Vagina (tissue), 2 donors: Measurements from ENCODE around the gene GLDC. TPM values are rescaled to one million over a fixed set of nuclear protein-coding genes. Genes with fewer than 3 reads are reported as not detected.

Experiments
- DNase-seq, 2 donors: peaks; one replicate each; pipeline ENCODE4 v3.0.0-alpha.2; 2017; ENCODE audit errors: extremely low spot score in 2 of 2
- H3K27ac ChIP-seq: fragments of 200-600 bp; sonication (generic); one replicate; pipeline ENCODE4 v1.5.1; 2019
- H3K27me3 ChIP-seq: fragments of 200-600 bp; sonication (generic); one replicate; pipeline ENCODE4 v1.5.1; 2019
- H3K36me3 ChIP-seq, 2 donors: fragments of 200-600 bp; sonication (generic); one replicate each; pipeline ENCODE4 v1.5.1; 2017 to 2019
- H3K4me1 ChIP-seq: fragments of 200-600 bp; sonication (generic); one replicate; pipeline ENCODE4 v1.5.1; 2019
- H3K4me3 ChIP-seq, 2 donors: fragments of 200-600 bp; sonication (generic); 1 replicate in 1 of 2; 2 replicates in 1 of 2; pipeline ENCODE4 v1.5.1; 2016 to 2019
- H3K9me3 ChIP-seq: fragments of 200-600 bp; sonication (generic); one replicate; pipeline ENCODE4 v1.5.1; 2019
- POLR2A ChIP-seq, 2 donors: fragments of 450-650 bp; IDR thresholded peaks; one replicate each; pipeline ENCODE4 v1.6.1; 2017; ENCODE audit warnings: antibody characterized with exemption in 2 of 2, mild to moderate bottlenecking in 2 of 2, moderate library complexity in 2 of 2
- POLR2AphosphoS5 ChIP-seq, 2 donors: sonication (generic); formaldehyde crosslinking; IDR thresholded peaks; one replicate each; pipeline ENCODE4 v1.9.0; 2017; ENCODE audit warnings: antibody characterized with exemption in 2 of 2, mild to moderate bottlenecking in 2 of 2, low read depth in 1 of 2; ENCODE audit not compliant: insufficient read depth in 1 of 2
- intact Hi-C: fragments of 100-400 bp; cut with DNase I; formaldehyde crosslinking; loops from one replicate; pipeline ENCODE4 v1.15.1; 2023
- total RNA-seq: library from RNA; depleted of rRNA; stranded (reverse); fragments of >200 nt; gene quantifications from one replicate; pipeline ENCODE4 v1.2.3, GENCODE V29; 2016
- TF ChIP-seq, protein P1 (sequence below), 3 experiments: fragments of 450-650 bp in 2 of 3; fragments of 200-600 bp in 1 of 3; sonication (generic) in 1 of 3; IDR thresholded peaks; one replicate each; pipeline ENCODE4 v1.5.1; 2017 to 2019; ENCODE audit warnings: antibody characterized with exemption in 3 of 3, mild to moderate bottlenecking in 2 of 3, moderate library complexity in 2 of 3

Gene GLDC
- total RNA-seq, 1 donor from 2014 or later, result 0.49 TPM

- no peaks in the 10 kb centered on the region for H3K27me3 ChIP-seq
- H3K27ac ChIP-seq, result no peak overlapping the region
- H3K9me3 ChIP-seq, result no peaks in the 10 kb centered on the region
- no peak overlapping the region for H3K4me3 ChIP-seq
- no peak for TF ChIP-seq POLR2A (IDR thresholded peaks at IDR 0.05)
- TF ChIP-seq POLR2AphosphoS5 (IDR thresholded peaks at IDR 0.05; ENCODE audit: insufficient read depth in 1 of 2, low read depth in 1 of 2), result no peak
- TF ChIP-seq, protein P1, sequence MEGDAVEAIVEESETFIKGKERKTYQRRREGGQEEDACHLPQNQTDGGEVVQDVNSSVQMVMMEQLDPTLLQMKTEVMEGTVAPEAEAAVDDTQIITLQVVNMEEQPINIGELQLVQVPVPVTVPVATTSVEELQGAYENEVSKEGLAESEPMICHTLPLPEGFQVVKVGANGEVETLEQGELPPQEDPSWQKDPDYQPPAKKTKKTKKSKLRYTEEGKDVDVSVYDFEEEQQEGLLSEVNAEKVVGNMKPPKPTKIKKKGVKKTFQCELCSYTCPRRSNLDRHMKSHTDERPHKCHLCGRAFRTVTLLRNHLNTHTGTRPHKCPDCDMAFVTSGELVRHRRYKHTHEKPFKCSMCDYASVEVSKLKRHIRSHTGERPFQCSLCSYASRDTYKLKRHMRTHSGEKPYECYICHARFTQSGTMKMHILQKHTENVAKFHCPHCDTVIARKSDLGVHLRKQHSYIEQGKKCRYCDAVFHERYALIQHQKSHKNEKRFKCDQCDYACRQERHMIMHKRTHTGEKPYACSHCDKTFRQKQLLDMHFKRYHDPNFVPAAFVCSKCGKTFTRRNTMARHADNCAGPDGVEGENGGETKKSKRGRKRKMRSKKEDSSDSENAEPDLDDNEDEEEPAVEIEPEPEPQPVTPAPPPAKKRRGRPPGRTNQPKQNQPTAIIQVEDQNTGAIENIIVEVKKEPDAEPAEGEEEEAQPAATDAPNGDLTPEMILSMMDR (IDR thresholded peaks at IDR 0.05), result no peak
- no peak for DNase-seq
- peaks cover 5% of the 10 kb centered on the region for H3K4me1 ChIP-seq
- intact Hi-C loops, result no loop called here
- H3K36me3 ChIP-seq, result no peaks in the 10 kb centered on the region
Observed at GRCh38 chr9:6552498-6553121, 92.9 kb downstream of the GLDC start.

GRCh38 chr9:6552033-6552432, 93.5 kb downstream of the GLDC start:
- no peak overlapping the region for H3K27ac ChIP-seq
- TF ChIP-seq POLR2AphosphoS5 (IDR thresholded peaks at IDR 0.05; ENCODE audit: insufficient read depth in 1 of 2, low read depth in 1 of 2), result no peak
- no peak for TF ChIP-seq POLR2A (IDR thresholded peaks at IDR 0.05)
- TF ChIP-seq, protein P1 (IDR thresholded peaks at IDR 0.05), result no peak
- DNase-seq, result no peak
- no peak overlapping the region for H3K4me3 ChIP-seq
- no peaks in the 10 kb centered on the region for H3K36me3 ChIP-seq
- H3K27me3 ChIP-seq, result no peaks in the 10 kb centered on the region
- H3K4me1 ChIP-seq, result peaks cover 5% of the 10 kb centered on the region
- intact Hi-C loops, result no loop called here
- no peaks in the 10 kb centered on the region for H3K9me3 ChIP-seq

GRCh38 chr9:6551136-6551535, 94.4 kb downstream of the GLDC start:
- DNase-seq, result no peak
- peaks cover 5% of the 10 kb centered on the region for H3K4me1 ChIP-seq
- no peaks in the 10 kb centered on the region for H3K27me3 ChIP-seq
- no peak overlapping the region for H3K4me3 ChIP-seq
- TF ChIP-seq, protein P1 (IDR thresholded peaks at IDR 0.05), result no peak
- TF ChIP-seq POLR2A (IDR thresholded peaks at IDR 0.05) (no peak), POLR2AphosphoS5 (IDR thresholded peaks at IDR 0.05; ENCODE audit: insufficient read depth in 1 of 2, low read depth in 1 of 2) (no peak)
- H3K36me3 ChIP-seq, result no peaks in the 10 kb centered on the region
- no peaks in the 10 kb centered on the region for H3K9me3 ChIP-seq
- no peak overlapping the region for H3K27ac ChIP-seq
- intact Hi-C loops, result no loop called here

GRCh38 chr9:6549106-6549800, 96.3 kb downstream of the GLDC start:
- no peak for TF ChIP-seq POLR2A (IDR thresholded peaks at IDR 0.05)
- TF ChIP-seq POLR2AphosphoS5 (IDR thresholded peaks at IDR 0.05; ENCODE audit: insufficient read depth in 1 of 2, low read depth in 1 of 2), result no peak
- intact Hi-C loops, result no loop called here

GRCh38 chr9:6545017-6545691, 100.4 kb downstream of the GLDC start:
- Histone ChIP-seq H3K9me3 (no peaks in the 10 kb centered on the region), H3K27ac (no peak overlapping the region), H3K27me3 (no peaks in the 10 kb centered on the region), H3K36me3 (no peaks in the 10 kb centered on the region), H3K4me3 (no peak overlapping the region), H3K4me1 (no peaks in the 10 kb centered on the region)
- no peak for DNase-seq
- intact Hi-C loops, result no loop called here
- no peak for TF ChIP-seq POLR2AphosphoS5 (IDR thresholded peaks at IDR 0.05; ENCODE audit: insufficient read depth in 1 of 2, low read depth in 1 of 2)
- TF ChIP-seq, protein P1 (IDR thresholded peaks at IDR 0.05), result no peak
- TF ChIP-seq POLR2A (IDR thresholded peaks at IDR 0.05), result no peak

More at GRCh38 chr9:6549106-6549800, 96.3 kb downstream of the GLDC start:
- Histone ChIP-seq H3K4me1 (peaks cover 5% of the 10 kb centered on the region), H3K9me3 (no peaks in the 10 kb centered on the region), H3K36me3 (no peaks in the 10 kb centered on the region), H3K27me3 (no peaks in the 10 kb centered on the region), H3K27ac (no peak overlapping the region), H3K4me3 (no peak overlapping the region)
- DNase-seq, result no peak
